Measurements from ENCODE around the gene LIMS2.

DNA sequence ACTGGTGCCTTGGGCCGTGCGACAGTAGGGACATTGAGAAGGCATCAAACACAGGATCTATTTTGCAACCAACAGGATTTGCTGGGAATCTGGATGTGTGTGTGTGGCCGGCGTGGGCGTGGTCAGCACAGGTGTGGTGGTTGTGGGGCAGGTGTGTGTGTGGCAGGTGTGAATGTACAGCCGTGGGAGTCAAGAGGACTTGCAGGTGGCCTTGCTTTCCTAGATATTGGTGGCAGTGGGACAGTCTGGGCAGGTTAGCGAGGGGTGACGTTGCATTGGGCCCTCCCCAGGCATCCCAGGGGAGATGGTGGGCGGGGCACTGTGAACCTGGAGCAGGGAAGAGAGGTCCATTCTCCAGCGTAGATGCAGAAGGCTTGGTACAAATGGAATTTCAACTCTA is 3.2 kb upstream of the LIMS2 start:
- TF ChIP-seq POLR2A (IDR thresholded peaks at IDR 0.05): no peak
- no peak for TF ChIP-seq POLR2AphosphoS5 (IDR thresholded peaks at IDR 0.05)
- TF ChIP-seq, protein P1, sequence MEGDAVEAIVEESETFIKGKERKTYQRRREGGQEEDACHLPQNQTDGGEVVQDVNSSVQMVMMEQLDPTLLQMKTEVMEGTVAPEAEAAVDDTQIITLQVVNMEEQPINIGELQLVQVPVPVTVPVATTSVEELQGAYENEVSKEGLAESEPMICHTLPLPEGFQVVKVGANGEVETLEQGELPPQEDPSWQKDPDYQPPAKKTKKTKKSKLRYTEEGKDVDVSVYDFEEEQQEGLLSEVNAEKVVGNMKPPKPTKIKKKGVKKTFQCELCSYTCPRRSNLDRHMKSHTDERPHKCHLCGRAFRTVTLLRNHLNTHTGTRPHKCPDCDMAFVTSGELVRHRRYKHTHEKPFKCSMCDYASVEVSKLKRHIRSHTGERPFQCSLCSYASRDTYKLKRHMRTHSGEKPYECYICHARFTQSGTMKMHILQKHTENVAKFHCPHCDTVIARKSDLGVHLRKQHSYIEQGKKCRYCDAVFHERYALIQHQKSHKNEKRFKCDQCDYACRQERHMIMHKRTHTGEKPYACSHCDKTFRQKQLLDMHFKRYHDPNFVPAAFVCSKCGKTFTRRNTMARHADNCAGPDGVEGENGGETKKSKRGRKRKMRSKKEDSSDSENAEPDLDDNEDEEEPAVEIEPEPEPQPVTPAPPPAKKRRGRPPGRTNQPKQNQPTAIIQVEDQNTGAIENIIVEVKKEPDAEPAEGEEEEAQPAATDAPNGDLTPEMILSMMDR (IDR thresholded peaks at IDR 0.05): no peak

Measured in breast epithelium (tissue), 3 donors.